WTC11 (cell line): ENCODE results near the gene OGDHL.

ENCODE experiments used
- ARID4B ChIP-seq: sonication (generic); formaldehyde crosslinking; IDR thresholded peaks from 2 replicates; pipeline ENCODE4 v1.8.0; 2023; ENCODE audit warnings: missing genetic modification reagents, mild to moderate bottlenecking, borderline replicate concordance
- GTF2I ChIP-seq: fragments of 250-450 bp; sonication (Bioruptor Pico); conservative IDR thresholded peaks from 2 replicates; pipeline ENCODE4 v1.4.0; 2021; ENCODE audit warnings: mild to moderate bottlenecking
- NR3C1 ChIP-seq: sonication (generic); formaldehyde crosslinking; conservative IDR thresholded peaks from 2 replicates; pipeline ENCODE4 v1.8.1; 2023; ENCODE audit warnings: low read depth, mild to moderate bottlenecking, missing genetic modification reagents
- SP1 ChIP-seq: sonication (generic); formaldehyde crosslinking; conservative IDR thresholded peaks from 2 replicates; pipeline ENCODE4 v1.8.1; 2022; ENCODE audit warnings: missing genetic modification reagents
- TCF7 ChIP-seq: sonication (generic); formaldehyde crosslinking; IDR thresholded peaks from 2 replicates; pipeline ENCODE4 v1.8.0; 2022; ENCODE audit warnings: mild to moderate bottlenecking, low read depth, missing genetic modification reagents, moderate library complexity
- USF2 ChIP-seq: sonication (generic); formaldehyde crosslinking; IDR thresholded peaks from 2 replicates; pipeline ENCODE4 v1.8.1; 2023; ENCODE audit warnings: mild to moderate bottlenecking, missing genetic modification reagents, moderate library complexity
- ZNF138 ChIP-seq: sonication (generic); formaldehyde crosslinking; conservative IDR thresholded peaks from 2 replicates; pipeline ENCODE4 v1.8.1; 2022; ENCODE audit warnings: mild to moderate bottlenecking, moderate library complexity, missing genetic modification reagents
- TF ChIP-seq, protein P1 (sequence below): sonication (generic); formaldehyde crosslinking; IDR thresholded peaks from 2 replicates; pipeline ENCODE4 v1.8.1; 2023; ENCODE audit warnings: mild to moderate bottlenecking, moderate library complexity, missing genetic modification reagents
- TF ChIP-seq, protein P2 (sequence below): fragments of 200-600 bp; IDR thresholded peaks from 2 replicates; pipeline ENCODE4 v1.8.0; 2022; ENCODE audit warnings: antibody characterized with exemption
- TF ChIP-seq, protein P3 (sequence below): fragments of 250-450 bp; sonication (Bioruptor Pico); IDR thresholded peaks from 2 replicates; pipeline ENCODE4 v1.8.0; 2021; ENCODE audit warnings: mild to moderate bottlenecking

GRCh38 chr10:49749556-49750491, 12.3 kb downstream of the OGDHL start:
- TF ChIP-seq, protein P1, sequence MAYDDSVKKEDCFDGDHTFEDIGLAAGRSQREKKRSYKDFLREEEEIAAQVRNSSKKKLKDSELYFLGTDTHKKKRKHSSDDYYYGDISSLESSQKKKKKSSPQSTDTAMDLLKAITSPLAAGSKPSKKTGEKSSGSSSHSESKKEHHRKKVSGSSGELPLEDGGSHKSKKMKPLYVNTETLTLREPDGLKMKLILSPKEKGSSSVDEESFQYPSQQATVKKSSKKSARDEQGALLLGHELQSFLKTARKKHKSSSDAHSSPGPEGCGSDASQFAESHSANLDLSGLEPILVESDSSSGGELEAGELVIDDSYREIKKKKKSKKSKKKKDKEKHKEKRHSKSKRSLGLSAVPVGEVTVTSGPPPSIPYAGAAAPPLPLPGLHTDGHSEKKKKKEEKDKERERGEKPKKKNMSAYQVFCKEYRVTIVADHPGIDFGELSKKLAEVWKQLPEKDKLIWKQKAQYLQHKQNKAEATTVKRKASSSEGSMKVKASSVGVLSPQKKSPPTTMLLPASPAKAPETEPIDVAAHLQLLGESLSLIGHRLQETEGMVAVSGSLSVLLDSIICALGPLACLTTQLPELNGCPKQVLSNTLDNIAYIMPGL (CRISPR knock-in tag) = no peak
- TF ChIP-seq, protein P2, sequence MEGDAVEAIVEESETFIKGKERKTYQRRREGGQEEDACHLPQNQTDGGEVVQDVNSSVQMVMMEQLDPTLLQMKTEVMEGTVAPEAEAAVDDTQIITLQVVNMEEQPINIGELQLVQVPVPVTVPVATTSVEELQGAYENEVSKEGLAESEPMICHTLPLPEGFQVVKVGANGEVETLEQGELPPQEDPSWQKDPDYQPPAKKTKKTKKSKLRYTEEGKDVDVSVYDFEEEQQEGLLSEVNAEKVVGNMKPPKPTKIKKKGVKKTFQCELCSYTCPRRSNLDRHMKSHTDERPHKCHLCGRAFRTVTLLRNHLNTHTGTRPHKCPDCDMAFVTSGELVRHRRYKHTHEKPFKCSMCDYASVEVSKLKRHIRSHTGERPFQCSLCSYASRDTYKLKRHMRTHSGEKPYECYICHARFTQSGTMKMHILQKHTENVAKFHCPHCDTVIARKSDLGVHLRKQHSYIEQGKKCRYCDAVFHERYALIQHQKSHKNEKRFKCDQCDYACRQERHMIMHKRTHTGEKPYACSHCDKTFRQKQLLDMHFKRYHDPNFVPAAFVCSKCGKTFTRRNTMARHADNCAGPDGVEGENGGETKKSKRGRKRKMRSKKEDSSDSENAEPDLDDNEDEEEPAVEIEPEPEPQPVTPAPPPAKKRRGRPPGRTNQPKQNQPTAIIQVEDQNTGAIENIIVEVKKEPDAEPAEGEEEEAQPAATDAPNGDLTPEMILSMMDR = no peak
- TF ChIP-seq GTF2I (CRISPR knock-in tag) = no peak
- TF ChIP-seq, protein P3, sequence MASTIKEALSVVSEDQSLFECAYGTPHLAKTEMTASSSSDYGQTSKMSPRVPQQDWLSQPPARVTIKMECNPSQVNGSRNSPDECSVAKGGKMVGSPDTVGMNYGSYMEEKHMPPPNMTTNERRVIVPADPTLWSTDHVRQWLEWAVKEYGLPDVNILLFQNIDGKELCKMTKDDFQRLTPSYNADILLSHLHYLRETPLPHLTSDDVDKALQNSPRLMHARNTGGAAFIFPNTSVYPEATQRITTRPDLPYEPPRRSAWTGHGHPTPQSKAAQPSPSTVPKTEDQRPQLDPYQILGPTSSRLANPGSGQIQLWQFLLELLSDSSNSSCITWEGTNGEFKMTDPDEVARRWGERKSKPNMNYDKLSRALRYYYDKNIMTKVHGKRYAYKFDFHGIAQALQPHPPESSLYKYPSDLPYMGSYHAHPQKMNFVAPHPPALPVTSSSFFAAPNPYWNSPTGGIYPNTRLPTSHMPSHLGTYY = no peak
- no peak for TF ChIP-seq NR3C1 (CRISPR knock-in tag)
- no peak for TF ChIP-seq USF2
- TF ChIP-seq ARID4B (CRISPR knock-in tag) = no peak
- no peak for TF ChIP-seq TCF7 (CRISPR knock-in tag)
- TF ChIP-seq ZNF138 (CRISPR knock-in tag) = no peak
- TF ChIP-seq SP1 (CRISPR knock-in tag) = no peak
